RWPE1 (cell line): ENCODE results near the gene EEF1G.

Source experiments
- CTCF ChIA-PET: fragments of 350-600 bp; sonication (Branson Sonifier 250); formaldehyde crosslinking; extraction: SDS; loops from one replicate; lab custom pipeline; 2021; lab: Yijun Ruan, JAX
- POLR2A ChIA-PET: fragments of 400-600 bp; formaldehyde crosslinking; extraction: SDS; loops from one replicate; lab custom pipeline; 2020; ENCODE audit warnings: antibody characterized with exemption; ENCODE audit not compliant: low non-redundant PET; lab: Yijun Ruan, JAX
- DNase-seq: peaks from one replicate; pipeline ENCODE4 v3.0.0; 2012; ENCODE audit warnings: low spot score
- H3K27ac ChIP-seq: fragments of 450-650 bp; 2 replicates; pipeline ENCODE4 v1.5.1; 2017
- TF ChIP-seq, protein P1 (sequence below): fragments of 450-650 bp; conservative IDR thresholded peaks from 2 replicates; pipeline ENCODE4 v1.5.1; 2017; ENCODE audit warnings: low read depth, mild to moderate bottlenecking

The EEF1G gene

DNA sequence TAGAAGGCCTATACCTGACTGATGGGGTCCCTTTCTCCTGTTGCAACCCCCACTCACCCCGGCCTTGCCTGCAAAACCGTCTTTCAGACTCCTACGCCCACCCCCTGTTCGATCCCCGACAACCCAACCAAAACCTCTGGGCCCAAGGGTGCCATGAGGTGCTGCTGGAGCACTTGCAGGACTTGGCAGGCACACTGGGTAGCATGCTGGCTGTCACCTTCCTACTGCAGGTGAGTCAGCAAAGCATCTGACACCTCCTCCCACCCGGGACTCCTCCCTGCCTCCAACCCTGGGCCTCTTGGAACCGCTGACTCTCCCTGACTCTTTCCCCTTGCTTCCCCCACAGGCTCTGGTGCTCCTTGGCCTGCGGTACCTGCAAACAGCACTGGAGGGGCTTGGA is 40.6 kb upstream of the EEF1G start:
- DNase-seq: no peak
- TF ChIP-seq, protein P1, sequence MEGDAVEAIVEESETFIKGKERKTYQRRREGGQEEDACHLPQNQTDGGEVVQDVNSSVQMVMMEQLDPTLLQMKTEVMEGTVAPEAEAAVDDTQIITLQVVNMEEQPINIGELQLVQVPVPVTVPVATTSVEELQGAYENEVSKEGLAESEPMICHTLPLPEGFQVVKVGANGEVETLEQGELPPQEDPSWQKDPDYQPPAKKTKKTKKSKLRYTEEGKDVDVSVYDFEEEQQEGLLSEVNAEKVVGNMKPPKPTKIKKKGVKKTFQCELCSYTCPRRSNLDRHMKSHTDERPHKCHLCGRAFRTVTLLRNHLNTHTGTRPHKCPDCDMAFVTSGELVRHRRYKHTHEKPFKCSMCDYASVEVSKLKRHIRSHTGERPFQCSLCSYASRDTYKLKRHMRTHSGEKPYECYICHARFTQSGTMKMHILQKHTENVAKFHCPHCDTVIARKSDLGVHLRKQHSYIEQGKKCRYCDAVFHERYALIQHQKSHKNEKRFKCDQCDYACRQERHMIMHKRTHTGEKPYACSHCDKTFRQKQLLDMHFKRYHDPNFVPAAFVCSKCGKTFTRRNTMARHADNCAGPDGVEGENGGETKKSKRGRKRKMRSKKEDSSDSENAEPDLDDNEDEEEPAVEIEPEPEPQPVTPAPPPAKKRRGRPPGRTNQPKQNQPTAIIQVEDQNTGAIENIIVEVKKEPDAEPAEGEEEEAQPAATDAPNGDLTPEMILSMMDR: no peak
- CTCF ChIA-PET: no interaction called here
- POLR2A ChIA-PET: interaction anchor here (0.8 kb wide), 1 partner anchor 23 kb away, joined by 3 read pairs; no protein-coding TSS in a partner anchor
- H3K27ac ChIP-seq: peak overlapping the region; percentile 98

DNA sequence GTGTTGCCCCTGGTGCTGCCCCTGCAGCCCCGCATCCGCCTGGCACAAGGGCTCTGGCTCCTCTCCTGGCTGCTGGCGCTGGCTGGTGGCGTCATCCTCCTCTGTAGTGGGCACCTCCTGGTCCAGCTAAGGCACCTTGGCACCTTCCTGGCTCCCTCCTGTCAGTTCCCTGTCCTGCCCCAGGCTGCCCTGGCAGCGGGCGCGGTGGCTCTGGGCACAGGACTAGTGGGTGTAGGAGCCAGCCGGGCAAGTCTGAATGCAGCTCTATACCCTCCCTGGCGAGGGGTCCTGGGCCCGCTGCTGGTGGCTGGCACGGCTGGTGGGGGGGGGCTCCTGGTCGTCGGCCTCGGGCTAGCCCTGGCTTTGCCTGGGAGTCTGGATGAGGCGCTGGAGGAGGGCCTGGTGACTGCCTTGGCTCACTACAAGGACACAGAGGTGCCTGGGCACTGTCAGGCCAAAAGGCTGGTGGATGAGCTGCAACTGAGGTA is 39.6 kb upstream of the EEF1G start:
- TF ChIP-seq, protein P1: no peak
- peak overlapping the region; percentile 98 for H3K27ac ChIP-seq
- DNase-seq: no peak
- POLR2A ChIA-PET: interaction anchor here (0.6 to 0.9 kb wide), 2 partner anchors 9 to 40 kb away, joined by 3 to 4 read pairs; partner anchors contain the start of genes B3GAT3 and INTS5
- CTCF ChIA-PET: interaction anchor here (0.6 kb wide), 1 partner anchor 55 kb away, joined by 3 read pairs; no protein-coding TSS in a partner anchor

- H3K27ac ChIP-seq: peak within 1 kb of the TSS; percentile 98
- ChIA-PET POLR2A (interaction anchor here (0.6 to 1.1 kb wide), 4 partner anchors 9 to 53 kb away, joined by 3 to 4 read pairs (median 4); partner anchors contain the start of genes B3GAT3, CSKMT, INTS5 and TUT1), CTCF (interaction anchor here (0.7 to 1.3 kb wide), 7 partner anchors 10 to 1835 kb away, joined by 3 to 7 read pairs (median 3); partner anchors contain the start of gene B3GAT3)
- TF ChIP-seq, protein P1: peak; percentile 86
- DNase-seq: peak; percentile 88
Observed at GRCh38 chr11:62612366-62613290, 38.9 kb upstream of the EEF1G start, which contains the start of the genes EML3 and ROM1. Gene EML3 (minus strand): TSS chr11:62612775. CDS start chr11:62612457, 318 bp downstream. Gene ROM1 (plus strand): TSS chr11:62613257. CDS start chr11:62613282, 25 bp downstream.

- TF ChIP-seq, protein P1: no peak
- DNase-seq: no peak
- ChIA-PET CTCF (interaction anchor here (0.5 to 1.3 kb wide), 13 partner anchors 9 to 1834 kb away, joined by 3 to 7 read pairs (median 3); partner anchors contain the start of gene B3GAT3), POLR2A (interaction anchor here (1.0 to 1.1 kb wide), 2 partner anchors 21 to 54 kb away, joined by 3 to 4 read pairs; partner anchors contain the start of genes CSKMT and TUT1)
- peak overlapping the region; percentile 98 for H3K27ac ChIP-seq
Observed at GRCh38 chr11:62611705-62612365, 38.1 kb upstream of the EEF1G start.

GRCh38 chr11:62610814-62611704 is 37.4 kb upstream of the EEF1G start:
- DNase-seq: no peak
- H3K27ac ChIP-seq: peak overlapping the region; percentile 98
- TF ChIP-seq, protein P1: no peak
- CTCF ChIA-PET: interaction anchor here (0.5 to 1.3 kb wide), 10 partner anchors 8 to 216 kb away, joined by 3 to 7 read pairs (median 4); partner anchors contain the start of gene B3GAT3
- POLR2A ChIA-PET: interaction anchor here (1.0 to 1.1 kb wide), 2 partner anchors 20 to 54 kb away, joined by 3 to 4 read pairs; partner anchors contain the start of genes CSKMT and TUT1
